Endodermal cell (in vitro differentiated cells): ENCODE data around the gene GRID1. TPM values are rescaled to one million over a fixed set of nuclear protein-coding genes. Genes with fewer than 3 reads are reported as not detected.

Experiments used
- DNase-seq: peaks from one replicate; pipeline ENCODE4 v3.0.0-alpha.2; 2017
- H3K27ac ChIP-seq: 2 replicates; pipeline ENCODE4 v1.5.1; 2013; ENCODE audit warnings: mild to moderate bottlenecking, low read depth, low read length, moderate library complexity
- H3K27me3 ChIP-seq: 2 replicates; pipeline ENCODE4 v1.6.1; 2013; ENCODE audit warnings: mild to moderate bottlenecking, low read length, moderate library complexity; ENCODE audit not compliant: insufficient read depth, control insufficient read depth, poor library complexity, severe bottlenecking
- H3K36me3 ChIP-seq: 2 replicates; pipeline ENCODE4 v1.7.0; 2013; ENCODE audit warnings: mild to moderate bottlenecking, low read length, moderate library complexity; ENCODE audit not compliant: control insufficient read depth, insufficient read depth
- H3K4me1 ChIP-seq: one replicate; pipeline ENCODE4 v1.7.0; 2013; ENCODE audit warnings: low read length; ENCODE audit not compliant: control insufficient read depth, insufficient read depth
- H3K4me3 ChIP-seq: 2 replicates; pipeline ENCODE4 v1.5.1; 2013; ENCODE audit warnings: mild to moderate bottlenecking, low read length, moderate library complexity
- H3K9ac ChIP-seq: 2 replicates; pipeline ENCODE4 v1.6.1; 2013; ENCODE audit warnings: mild to moderate bottlenecking, low read length, moderate library complexity; ENCODE audit not compliant: poor library complexity, severe bottlenecking; ENCODE audit errors: extremely low read depth
- H3K9me3 ChIP-seq: 2 replicates; pipeline ENCODE4 v1.6.1; 2013; ENCODE audit warnings: mild to moderate bottlenecking, low read length, moderate library complexity; ENCODE audit not compliant: control insufficient read depth
- H3K27ac Mint-ChIP-seq: 2 replicates; pipeline ENCODE4 v1.8.0; 2020; ENCODE audit warnings: mixed read lengths
- H3K27me3 Mint-ChIP-seq: 2 replicates; pipeline ENCODE4 v1.8.0; 2021; ENCODE audit warnings: mild to moderate bottlenecking, mixed read lengths; ENCODE audit not compliant: insufficient read depth
- H3K36me3 Mint-ChIP-seq: 2 replicates; pipeline ENCODE4 v1.8.0; 2020; ENCODE audit warnings: low read depth, mixed read lengths
- H3K4me1 Mint-ChIP-seq: 2 replicates; pipeline ENCODE4 v1.8.0; 2020; ENCODE audit warnings: mixed read lengths
- H3K4me3 Mint-ChIP-seq: 2 replicates; pipeline ENCODE4 v1.8.0; 2020; ENCODE audit warnings: mild to moderate bottlenecking, moderate library complexity, mixed read lengths
- H3K9me3 Mint-ChIP-seq: 2 replicates; pipeline ENCODE4 v1.8.0; 2020; ENCODE audit warnings: mild to moderate bottlenecking, mixed read lengths
- CTCF ChIP-seq: fragments of 200-600 bp; sonication (generic); conservative IDR thresholded peaks from 2 replicates; pipeline ENCODE4 v1.5.0; 2021; ENCODE audit warnings: antibody characterized with exemption, mild to moderate bottlenecking
- WGBS, 2 experiments: methylation state at CpG; one replicate each; pipeline versions ENCODE4 v1.1.5 to v1.1.7; 2013; ENCODE audit warnings: missing lambda C conversion rate in 2 of 2, mixed read lengths in 1 of 2; ENCODE audit not compliant: insufficient coverage in 1 of 2, insufficient read length in 1 of 2; 5-methylcytosine and 5-hydroxymethylcytosine counted together
- total RNA-seq, 2 donors: library from RNA; stranded (reverse); fragmentation: NEBNext Ultra II Directional in 1 of 2; extraction: Animal tissue kit (Norgen Biotek cat#: 25700) in 1 of 2; gene quantifications; 2 replicates in 1 of 2; 3 replicates in 1 of 2; pipeline ENCODE4 v1.2.1, GENCODE V29; 2021

Gene GRID1
- total RNA-seq, 2 donors from 2014 or later = 0.13 to 0.53 TPM

DNA sequence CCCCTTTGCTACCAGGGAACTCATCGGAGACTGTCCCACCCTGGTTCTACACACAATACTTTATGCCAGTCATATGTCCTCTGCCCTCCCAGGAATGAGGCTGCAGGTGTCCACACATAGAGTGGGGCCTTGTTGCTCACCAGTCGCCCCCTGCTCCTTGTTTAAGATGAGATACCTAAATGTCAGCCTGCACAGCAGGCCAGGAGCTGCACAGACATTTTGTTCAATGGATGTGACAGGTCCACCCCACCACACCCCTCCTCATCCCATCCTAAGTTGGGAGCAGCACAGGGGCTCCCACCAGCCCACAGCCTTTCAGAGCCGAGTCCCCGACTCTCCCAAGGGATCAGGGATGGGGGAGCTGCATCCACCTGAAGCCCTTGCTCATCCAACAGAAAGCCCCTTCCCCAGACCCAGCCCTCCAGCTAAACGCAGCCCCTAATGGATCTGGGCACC lies 6.2 kb upstream of the GRID1 start:
- Mint-ChIP-seq H3K27me3 (peaks cover 87% of the 10 kb centered on the region), H3K4me1 (no peaks in the 10 kb centered on the region), H3K4me3 (no peak overlapping the region), H3K36me3 (no peaks in the 10 kb centered on the region), H3K9me3 (no peaks in the 10 kb centered on the region), H3K27ac (no peak overlapping the region)
- 63 to 87% methylated on average over 2 to 5 of the region's 5 CpGs for WGBS, 2 experiments
- H3K36me3 ChIP-seq = no peaks in the 10 kb centered on the region
- H3K4me3 ChIP-seq = no peak overlapping the region
- no peak overlapping the region for H3K27ac ChIP-seq
- H3K9ac ChIP-seq = no peak overlapping the region
- TF ChIP-seq CTCF = no peak
- no peaks in the 10 kb centered on the region for H3K9me3 ChIP-seq
- no peaks in the 10 kb centered on the region for H3K4me1 ChIP-seq
- H3K27me3 ChIP-seq = peaks cover 72% of the 10 kb centered on the region
- peak; percentile 27 for DNase-seq

- Histone ChIP-seq H3K9ac (no peak overlapping the region), H3K27me3 (peaks cover 73% of the 10 kb centered on the region), H3K4me3 (no peak overlapping the region), H3K9me3 (no peaks in the 10 kb centered on the region), H3K4me1 (no peaks in the 10 kb centered on the region), H3K27ac (no peak overlapping the region), H3K36me3 (no peaks in the 10 kb centered on the region)
- H3K9me3 Mint-ChIP-seq = no peaks in the 10 kb centered on the region
- no peaks in the 10 kb centered on the region for H3K4me1 Mint-ChIP-seq
- TF ChIP-seq CTCF = no peak
- 66 to 83% methylated on average over 2 to 7 of the region's 7 CpGs for WGBS, 2 experiments
- H3K4me3 Mint-ChIP-seq = no peak overlapping the region
- H3K27ac Mint-ChIP-seq = no peak overlapping the region
- no peaks in the 10 kb centered on the region for H3K36me3 Mint-ChIP-seq
- peak; percentile 22 for DNase-seq
- H3K27me3 Mint-ChIP-seq = peaks cover 92% of the 10 kb centered on the region
These were observed 5.7 kb upstream of the GRID1 start for GRCh38 chr10:86372119-86372783.

DNA sequence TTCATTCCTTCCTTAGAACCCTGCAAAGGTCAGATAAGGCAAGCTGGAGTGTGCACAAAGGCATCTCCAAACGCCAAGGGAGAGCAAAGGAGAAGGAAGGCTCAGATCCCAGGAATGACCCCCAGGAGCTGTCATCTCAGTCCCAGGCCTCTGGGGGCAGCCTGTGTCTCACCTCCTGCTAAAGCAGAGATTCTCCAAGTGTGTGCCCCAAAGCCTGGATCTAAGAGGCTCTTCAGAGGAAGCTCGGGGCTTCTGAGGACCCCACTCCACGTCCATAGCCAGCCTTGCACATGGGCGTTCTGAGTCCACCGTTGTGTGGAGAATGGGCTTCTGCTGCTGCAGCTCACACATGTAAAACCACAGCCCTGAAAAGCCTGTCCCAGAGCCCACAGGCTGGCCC lies 5.1 kb upstream of the GRID1 start:
- H3K9ac ChIP-seq = no peak overlapping the region
- no peaks in the 10 kb centered on the region for H3K9me3 Mint-ChIP-seq
- no peaks in the 10 kb centered on the region for H3K9me3 ChIP-seq
- H3K4me1 Mint-ChIP-seq = no peaks in the 10 kb centered on the region
- no peak overlapping the region for H3K27ac ChIP-seq
- no peaks in the 10 kb centered on the region for H3K4me1 ChIP-seq
- H3K4me3 ChIP-seq = no peak overlapping the region
- no peaks in the 10 kb centered on the region for H3K36me3 Mint-ChIP-seq
- peak; percentile 57 for TF ChIP-seq CTCF
- DNase-seq = peak; percentile 67
- H3K27me3 ChIP-seq = peaks cover 74% of the 10 kb centered on the region
- no peaks in the 10 kb centered on the region for H3K36me3 ChIP-seq
- 76 to 100% methylated on average over 1 to 5 of the region's 5 CpGs for WGBS, 2 experiments
- H3K27me3 Mint-ChIP-seq = peaks cover 91% of the 10 kb centered on the region
- no peak overlapping the region for H3K27ac Mint-ChIP-seq
- no peak overlapping the region for H3K4me3 Mint-ChIP-seq
